ENCODE measurements around the gene ESRRA. TPM values are rescaled to one million over a fixed set of nuclear protein-coding genes. Genes with fewer than 3 reads are reported as not detected.
A peak's percentile ranks its signal among the peaks of the same experiment; 100 is the strongest.

The ESRRA gene
- total and polyA plus RNA-seq, 10 of the 15 experiments (the other 5 are each of a cell fraction or from before 2014, with no cell fraction given), result 0.32 to 48.9 (median 12.6) TPM

DNA sequence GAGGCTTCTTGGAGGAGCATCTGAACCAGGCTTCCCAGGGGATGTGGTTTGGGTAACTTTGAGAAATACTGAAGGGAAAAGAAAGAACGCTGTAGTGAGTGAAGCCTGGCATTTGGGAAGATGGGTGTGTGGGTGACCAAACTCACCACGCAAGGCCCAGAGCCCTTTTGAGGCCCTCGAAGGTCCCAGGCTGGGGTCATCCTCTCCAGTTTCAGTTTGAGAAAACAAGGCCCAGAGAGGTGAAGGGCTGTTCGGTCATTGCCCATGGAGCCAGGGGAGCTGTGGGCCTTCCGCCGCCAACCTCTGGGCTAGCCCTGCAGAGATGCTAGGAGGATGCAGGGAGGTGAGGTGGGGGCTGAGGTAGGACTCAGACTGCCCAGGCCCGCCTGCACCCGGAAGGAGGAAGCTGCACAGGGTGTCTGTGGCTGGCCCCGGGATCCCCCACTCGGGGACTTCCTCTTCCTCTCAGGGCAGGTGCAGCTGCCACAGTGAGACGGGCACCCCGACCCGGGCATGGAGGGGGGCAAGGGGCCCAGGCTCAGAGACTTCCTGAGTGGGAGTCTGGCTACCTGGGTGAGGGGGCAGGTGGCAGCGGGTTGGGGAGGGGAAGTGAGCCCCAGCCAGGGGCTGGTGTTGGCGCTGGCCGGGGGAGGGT is 34.6 kb downstream of the ESRRA start, which contains the start of gene CCDC88B (continued):
- TF ChIP-seq EP300 (IDR thresholded peaks at IDR 0.05; ENCODE audit: borderline replicate concordance in 1 of 2, control insufficient read depth in 1 of 2, low read depth in 2 of 2, low read length in 2 of 2) (peak in 1 of 2 experiments; percentile 40; a peak in 1 of 4 replicates), CHD2 (IDR thresholded peaks at IDR 0.05; ENCODE audit: borderline replicate concordance, low read depth, low read length) (peak; percentile 65), BACH1 (IDR thresholded peaks at IDR 0.05; ENCODE audit: borderline replicate concordance) (peak; percentile 51), POLR2A (IDR thresholded peaks at IDR 0.05; ENCODE audit: low read depth, low read length) (peak; percentile 78), POU2F2 (IDR thresholded peaks at IDR 0.05; ENCODE audit: borderline replicate concordance, low read depth, low read length) (peak; percentile 29; the same call in 1 of the 3 replicates), ZNF687 (IDR thresholded peaks at IDR 0.05) (peak; percentile 54; the same call in 1 of the 2 replicates), RAD21 (IDR thresholded peaks at IDR 0.05; ENCODE audit: insufficient read depth, low read depth, low read length) (no peak), SMC3 (IDR thresholded peaks at IDR 0.05; ENCODE audit: borderline replicate concordance, low read length) (no peak)
